ENCODE results near the gene BMP15.

BMP15 gene

DNA sequence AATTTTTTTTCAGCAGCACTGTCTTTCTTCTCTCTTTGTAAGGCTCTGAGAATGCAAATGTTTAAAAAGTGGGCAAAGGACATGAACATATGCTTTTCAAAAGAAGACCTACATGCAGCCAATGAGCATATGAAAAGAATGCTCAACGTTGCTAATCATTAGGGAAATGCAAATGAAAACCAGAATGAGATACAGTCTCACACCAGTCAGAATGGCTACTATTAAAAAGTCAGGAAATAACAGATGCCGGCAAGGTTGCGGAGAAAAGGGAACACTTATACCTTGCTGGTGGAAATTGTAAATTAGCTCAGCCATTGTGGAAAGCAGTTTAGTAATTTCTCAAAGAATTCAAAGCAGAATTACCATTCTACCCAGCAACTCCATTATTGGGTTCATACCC, 51.6 kb downstream of the BMP15 start:
- DNase-seq (ENCODE audit: low read depth, low spot score) = no peak
- TF ChIP-seq, protein P1, sequence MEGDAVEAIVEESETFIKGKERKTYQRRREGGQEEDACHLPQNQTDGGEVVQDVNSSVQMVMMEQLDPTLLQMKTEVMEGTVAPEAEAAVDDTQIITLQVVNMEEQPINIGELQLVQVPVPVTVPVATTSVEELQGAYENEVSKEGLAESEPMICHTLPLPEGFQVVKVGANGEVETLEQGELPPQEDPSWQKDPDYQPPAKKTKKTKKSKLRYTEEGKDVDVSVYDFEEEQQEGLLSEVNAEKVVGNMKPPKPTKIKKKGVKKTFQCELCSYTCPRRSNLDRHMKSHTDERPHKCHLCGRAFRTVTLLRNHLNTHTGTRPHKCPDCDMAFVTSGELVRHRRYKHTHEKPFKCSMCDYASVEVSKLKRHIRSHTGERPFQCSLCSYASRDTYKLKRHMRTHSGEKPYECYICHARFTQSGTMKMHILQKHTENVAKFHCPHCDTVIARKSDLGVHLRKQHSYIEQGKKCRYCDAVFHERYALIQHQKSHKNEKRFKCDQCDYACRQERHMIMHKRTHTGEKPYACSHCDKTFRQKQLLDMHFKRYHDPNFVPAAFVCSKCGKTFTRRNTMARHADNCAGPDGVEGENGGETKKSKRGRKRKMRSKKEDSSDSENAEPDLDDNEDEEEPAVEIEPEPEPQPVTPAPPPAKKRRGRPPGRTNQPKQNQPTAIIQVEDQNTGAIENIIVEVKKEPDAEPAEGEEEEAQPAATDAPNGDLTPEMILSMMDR (IDR thresholded peaks at IDR 0.05; ENCODE audit: low read depth, low read length) = no peak
- H3K4me3 ChIP-seq (ENCODE audit: low read depth, low read length) = no peak overlapping the region
- in situ Hi-C loops (cut with HindIII; ENCODE audit: low sequenced_read_pairs) = no loop called here

DNA sequence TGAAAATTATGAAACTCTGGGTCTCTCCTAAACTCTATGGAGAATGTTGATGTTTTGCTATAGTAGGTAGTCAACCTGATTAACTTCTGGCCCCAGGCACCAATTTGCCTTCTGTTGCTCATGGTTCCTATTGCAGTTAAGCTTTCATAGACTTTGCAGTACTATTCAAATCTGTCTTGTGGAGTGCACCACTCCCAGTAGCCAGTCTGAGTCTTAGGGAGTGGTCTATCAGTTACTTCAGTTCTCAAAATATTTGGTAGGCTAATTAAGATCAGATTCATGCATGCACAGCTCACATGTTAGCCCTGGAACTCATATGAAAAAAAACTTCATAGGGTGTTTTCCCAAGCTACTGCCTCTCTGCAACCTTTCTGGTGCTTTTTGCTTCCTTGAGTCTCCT, 53.3 kb downstream of the BMP15 start:
- TF ChIP-seq, protein P1 (IDR thresholded peaks at IDR 0.05; ENCODE audit: low read depth, low read length) = no peak
- H3K4me3 ChIP-seq (ENCODE audit: low read depth, low read length) = no peak overlapping the region
- DNase-seq (ENCODE audit: low read depth, low spot score) = no peak
- in situ Hi-C loops (cut with HindIII; ENCODE audit: low sequenced_read_pairs) = no loop called here

All from astrocyte of the spinal cord (primary cell).